Esophagus squamous epithelium (tissue), 4 donors: ENCODE data around the gene KRTAP3-2.

Source experiments
- CTCF ChIP-seq, 6 experiments: fragments of 450-650 bp in 4 of 6; fragments of 200-600 bp in 2 of 6; sonication (generic) in 2 of 6; IDR thresholded peaks; one replicate each; pipeline ENCODE4 v1.5.1; 2016 to 2019; ENCODE audit warnings: antibody characterized with exemption in 6 of 6, mild to moderate bottlenecking in 4 of 6, moderate library complexity in 4 of 6
- POLR2A ChIP-seq, 4 donors: fragments of 450-650 bp; IDR thresholded peaks; one replicate each; pipeline ENCODE4 v1.6.1; 2017; ENCODE audit warnings: antibody characterized with exemption in 4 of 4, mild to moderate bottlenecking in 4 of 4, moderate library complexity in 3 of 4

- TF ChIP-seq CTCF (IDR thresholded peaks at IDR 0.05) (no peak), POLR2A (IDR thresholded peaks at IDR 0.05) (no peak)
Measured at GRCh38 chr17:40997361-40997760, 2.3 kb downstream of the KRTAP3-2 start.
